Stimulated activated CD8-positive, alpha-beta memory T cell treated with anti-CD3 and anti-CD28 coated beads, Interleukin-4, amount 100 ng/mL, for 24 hours (primary cell): Measurements from ENCODE around the gene OSBPL2.

ENCODE experiments used
- DNase-seq: peaks from one replicate; pipeline ENCODE4 v3.0.0-alpha.2; 2020; ENCODE audit warnings: low read depth

Gene OSBPL2

GRCh38 chr20:62344782-62345181, 106.5 kb downstream of the OSBPL2 start:
- no peak for DNase-seq
